Ramos (cell line): ENCODE results near the gene SLC9A9.

Experiments used
- in situ Hi-C: fragments of 300-500 bp; cut with MboI; formaldehyde crosslinking; loops from one replicate; pipeline ENCODE4 v1.14.3; 2022; ENCODE audit warnings: low sequenced_read_pairs; ENCODE audit not compliant: unreplicated experiment

SLC9A9 gene

DNA sequence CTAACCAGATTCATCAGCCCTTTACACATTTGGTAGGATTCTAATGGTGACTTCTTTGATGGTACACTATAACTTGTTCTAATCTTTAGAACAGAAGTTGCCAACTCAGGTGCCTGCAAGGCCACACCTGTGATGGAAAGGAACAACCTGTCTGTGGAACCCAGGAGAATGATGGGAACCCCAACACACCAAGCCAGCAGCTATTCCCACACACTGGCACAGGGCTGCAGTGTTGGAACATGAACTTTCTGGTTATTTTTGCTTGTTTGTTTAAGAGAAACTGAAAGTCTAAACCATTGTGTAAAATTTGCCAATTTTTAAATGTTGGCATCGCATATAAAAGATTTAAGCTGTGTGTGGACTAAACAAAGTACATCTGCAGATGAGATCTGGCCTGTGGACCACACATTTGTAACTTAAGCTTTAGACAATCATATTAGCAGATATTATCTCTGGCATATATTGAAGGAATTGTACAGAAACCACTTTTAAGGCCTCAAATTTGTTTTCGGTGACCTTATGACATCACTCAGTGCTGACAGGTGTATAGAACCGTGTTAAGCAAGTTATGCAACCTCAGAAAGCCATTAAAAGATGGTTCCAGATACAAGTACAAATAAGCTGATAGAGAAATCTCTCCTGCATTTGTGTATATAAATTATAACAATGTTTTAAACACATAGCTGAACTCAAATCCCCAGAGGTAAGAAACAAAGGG is 242.9 kb downstream of the SLC9A9 start:
- in situ Hi-C loops: no loop called here

DNA sequence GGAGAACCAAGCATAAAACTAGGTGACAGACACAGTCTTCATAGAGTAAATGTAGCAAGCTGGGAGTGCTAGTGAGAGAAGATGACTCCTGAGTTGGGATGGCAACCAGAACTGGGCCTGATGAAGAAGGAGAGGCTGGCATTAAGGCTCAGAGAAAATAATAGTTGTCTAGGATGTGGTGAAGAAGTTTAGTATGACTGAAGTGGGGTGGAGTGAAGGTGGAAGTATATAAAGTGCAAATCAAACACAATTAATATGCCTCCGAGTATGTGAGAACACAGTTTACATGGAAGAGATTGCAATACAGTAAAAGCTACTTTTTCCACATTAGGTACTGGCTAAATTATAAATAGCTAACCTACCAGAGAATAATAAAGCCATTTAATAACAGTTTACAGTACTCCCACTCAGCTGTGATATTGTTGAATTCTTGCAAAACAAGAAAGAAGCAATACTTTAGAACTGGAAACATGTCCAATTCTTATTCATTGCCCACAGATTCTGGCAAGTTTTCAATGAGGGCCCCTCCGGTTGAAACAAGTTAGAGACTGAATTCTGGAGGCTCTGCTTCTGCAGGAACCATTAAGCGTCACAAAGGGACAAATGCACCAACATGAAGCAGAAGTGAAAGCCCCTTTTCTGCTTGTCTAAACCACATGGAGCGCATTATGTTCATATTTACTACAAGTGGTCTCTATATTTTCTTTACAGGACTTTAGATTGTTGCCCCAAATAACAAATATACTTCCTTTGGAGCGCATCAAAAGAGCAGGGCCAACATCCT is 243.7 kb downstream of the SLC9A9 start:
- in situ Hi-C loops: no loop called here

DNA sequence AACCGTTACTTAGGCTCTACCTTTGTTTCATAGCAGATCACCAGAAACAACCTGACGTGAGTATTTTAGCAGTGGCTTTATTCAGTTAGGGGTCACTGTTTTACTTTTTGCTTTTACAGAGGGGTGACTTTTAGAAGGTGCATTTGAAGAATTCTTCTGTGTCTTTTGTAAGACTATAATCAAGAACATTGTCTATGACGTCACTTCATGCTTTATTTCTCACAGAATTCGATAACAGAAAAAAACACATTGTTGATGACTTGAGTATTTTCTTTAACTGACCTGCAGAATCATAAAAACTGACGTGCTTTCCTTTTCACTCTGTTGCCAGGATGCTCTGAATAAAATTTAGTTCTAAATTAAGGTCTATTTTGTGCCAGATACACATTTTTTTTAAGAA is 244.5 kb downstream of the SLC9A9 start:
- in situ Hi-C loops: no loop called here

DNA sequence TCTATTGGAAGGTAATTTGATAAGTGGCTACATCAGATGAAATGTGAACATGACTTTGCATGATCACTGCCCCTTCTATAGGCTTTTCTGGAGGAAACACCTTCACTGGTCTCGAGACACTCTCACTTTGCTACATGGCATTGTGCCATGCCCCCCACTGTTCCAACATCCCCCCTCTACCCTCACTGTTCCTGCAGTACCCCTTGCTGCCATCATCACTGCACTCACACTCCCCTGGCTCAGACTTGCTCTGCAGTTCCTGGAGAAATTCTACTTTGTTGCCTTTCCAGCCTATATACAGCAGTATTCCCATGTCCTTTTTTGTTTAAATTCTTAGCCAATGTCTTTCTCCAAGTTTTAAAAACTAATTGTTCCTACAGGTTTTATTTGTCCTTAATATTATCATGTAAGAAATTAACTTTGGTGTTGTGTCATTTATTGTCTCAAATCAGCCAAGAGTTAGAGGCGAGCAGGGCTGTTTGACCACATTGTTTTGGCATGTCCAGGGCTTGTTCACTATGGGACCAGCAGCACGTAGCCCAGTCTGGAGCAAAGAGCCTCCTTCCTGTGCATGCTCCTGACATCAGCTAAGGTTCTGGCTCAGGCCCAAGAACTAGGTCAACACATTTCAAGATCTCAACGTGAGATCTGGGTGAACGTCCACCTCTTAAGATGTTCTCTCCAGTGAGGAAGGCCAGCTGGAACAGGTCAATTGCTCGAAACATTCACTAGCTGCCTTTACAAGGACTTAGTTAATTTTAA is 246.4 kb downstream of the SLC9A9 start:
- in situ Hi-C loops: no loop called here

DNA sequence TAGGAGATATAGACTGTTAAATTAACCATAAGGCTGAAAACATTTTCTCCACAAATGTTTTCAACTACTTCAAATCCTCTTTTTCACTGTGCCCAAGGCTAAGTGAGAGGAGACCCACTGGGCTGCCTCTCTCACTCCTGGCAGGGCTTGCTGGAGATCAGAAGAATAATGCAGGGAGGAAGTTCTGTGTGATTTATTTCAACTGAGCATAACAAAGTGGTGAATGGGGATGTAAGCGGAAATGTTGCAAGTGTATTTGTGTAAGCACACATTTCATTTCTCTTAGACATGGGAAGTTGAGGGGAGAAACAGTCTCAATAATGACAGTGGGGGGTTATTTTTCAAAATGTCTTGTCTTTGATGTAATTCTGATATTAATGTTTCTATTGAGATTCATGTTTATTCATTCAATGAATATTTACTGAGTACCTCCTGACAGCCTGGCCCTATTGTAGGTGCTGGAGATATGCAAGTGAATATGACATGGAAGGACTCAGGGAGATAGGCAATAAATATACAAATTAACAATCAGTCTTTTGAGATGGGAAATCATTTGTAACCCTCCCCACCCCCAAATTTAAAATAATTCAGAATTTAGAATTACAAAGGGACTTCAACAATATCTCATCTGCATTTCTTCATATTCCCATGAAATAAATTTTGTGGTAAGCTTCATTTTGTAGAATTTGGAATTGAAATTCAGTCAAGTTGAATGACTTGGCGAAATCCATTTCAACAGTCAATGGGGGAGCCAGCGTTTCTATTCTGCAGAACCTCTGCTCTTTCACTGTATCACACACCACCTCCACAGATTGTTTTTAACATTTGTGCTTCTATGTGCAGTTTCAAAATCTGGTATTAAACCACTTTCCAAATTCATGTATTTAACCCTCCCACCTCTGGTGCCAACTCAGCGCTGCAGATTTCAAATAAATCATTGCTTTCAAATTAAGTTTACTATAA is 247.2 kb downstream of the SLC9A9 start:
- in situ Hi-C loops: no loop called here

DNA sequence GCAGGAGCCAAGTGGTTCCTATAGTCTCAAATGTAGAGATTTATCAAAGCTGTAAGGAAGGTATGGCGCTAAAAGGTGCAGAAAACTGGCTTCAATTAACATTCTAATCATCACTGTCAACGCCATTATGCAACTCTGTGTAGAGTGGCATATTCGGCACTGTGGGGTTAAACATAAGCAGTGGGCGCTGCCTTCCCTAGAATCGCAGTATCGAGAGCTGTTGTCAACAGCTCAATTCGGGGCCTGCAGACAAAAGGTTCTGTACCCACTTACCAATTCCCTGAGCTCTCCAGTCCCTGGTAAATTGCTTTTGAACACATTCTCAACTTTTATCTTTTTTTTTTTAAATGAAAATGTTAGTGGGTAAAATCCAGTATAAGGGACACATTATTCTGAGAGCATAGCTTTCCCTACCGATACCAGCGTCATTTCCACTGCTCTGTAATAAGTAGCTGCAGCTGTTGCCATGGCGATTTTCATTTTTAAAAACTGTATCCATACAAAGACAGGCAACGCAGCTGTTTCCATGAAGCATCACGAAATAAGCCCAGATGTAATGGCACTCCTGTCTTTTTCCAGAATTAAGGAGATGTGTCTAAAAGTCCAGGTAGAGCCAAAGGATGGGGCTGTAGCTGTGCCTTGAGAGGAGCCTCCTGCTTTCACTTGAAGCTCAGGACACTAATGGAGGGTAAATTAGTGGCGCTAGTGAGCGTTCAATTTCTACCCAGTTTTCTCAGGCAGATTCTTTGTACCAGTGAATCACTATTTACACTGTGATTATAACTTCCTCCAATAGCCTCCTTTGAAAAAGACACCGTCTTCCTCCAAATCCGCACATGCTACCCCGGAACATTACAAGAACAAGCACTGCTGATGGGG is 250.3 kb downstream of the SLC9A9 start:
- in situ Hi-C loops: no loop called here

DNA sequence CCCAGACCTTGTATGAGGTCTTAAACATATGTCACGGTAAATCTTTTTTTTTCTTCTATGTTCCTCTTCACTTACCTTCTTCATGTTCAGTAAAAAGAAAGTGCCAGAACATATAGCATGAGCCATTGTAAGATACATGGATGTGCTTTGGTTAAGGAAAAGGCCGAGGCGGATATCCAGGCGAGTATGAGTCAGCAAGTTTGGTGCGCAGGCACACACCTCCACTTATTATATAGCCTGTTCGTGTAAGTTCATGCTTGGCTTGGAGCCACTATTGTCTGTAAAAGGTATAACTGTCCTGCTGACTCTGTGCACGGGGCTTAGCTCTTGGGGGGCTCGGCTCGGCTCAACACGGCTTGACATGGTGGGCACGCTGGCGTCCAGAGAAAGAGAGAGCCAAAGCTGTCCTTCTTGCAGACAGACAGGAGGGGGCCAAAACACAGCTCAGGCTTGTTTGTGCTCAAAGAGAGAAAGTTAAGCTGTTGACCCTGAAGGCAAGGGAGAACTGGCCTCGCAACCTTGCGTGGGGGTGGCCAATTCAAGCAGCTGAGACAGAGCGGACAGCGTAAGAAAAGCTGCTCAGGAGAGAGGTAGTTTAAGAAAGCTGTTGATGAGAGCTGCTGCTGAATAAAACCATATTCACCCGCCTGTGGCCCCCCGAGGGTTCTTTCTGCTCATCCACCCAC is 251.2 kb downstream of the SLC9A9 start:
- in situ Hi-C loops: no loop called here

DNA sequence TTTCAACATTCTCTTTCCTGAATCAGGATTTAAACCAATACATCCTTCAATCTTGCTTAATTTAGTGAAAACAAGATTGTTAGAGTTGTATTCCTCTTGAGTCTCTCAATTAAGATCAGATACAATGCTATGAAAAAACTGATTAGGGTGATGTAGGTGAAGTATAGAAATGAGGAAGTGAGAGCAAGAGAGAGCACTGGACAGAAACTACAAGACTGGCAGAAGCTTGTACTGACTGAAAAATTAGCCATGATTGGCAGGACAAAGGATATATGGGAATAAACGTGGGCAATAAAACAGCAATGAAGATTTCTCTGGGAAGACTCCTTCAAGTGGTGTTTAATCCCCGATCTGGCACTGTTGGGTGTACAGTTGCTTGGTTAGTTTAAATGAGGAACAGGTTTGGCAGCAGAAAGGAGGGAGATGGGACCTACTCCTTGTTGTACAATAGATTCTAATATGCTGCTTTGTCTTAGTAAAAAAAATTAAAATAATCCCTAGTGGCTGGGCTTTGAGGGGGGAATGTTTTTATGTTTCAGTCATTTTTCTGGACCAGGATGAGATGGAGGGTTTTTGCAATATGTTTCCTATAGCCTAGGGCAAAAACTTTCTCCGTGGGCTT is 252.7 kb downstream of the SLC9A9 start:
- in situ Hi-C loops: no loop called here

DNA sequence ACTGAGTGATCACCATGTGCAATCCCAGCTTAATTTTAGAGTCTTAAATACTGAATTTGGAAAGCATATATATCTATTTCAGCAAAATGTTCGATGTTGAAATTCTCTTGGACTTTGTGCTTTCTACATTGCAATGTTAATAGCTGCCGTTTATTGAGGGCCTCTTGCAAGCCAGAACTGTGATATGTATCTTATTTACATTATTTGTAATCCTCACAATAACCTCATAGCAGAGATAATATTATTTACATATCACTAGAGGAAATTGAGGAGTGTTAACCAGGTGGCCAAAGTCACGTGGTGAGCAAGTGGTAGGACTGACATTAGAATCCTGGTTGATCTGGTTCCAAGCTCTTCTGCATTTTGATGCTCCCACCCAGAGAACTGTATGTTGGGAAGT is 254.1 kb downstream of the SLC9A9 start:
- in situ Hi-C loops: no loop called here

DNA sequence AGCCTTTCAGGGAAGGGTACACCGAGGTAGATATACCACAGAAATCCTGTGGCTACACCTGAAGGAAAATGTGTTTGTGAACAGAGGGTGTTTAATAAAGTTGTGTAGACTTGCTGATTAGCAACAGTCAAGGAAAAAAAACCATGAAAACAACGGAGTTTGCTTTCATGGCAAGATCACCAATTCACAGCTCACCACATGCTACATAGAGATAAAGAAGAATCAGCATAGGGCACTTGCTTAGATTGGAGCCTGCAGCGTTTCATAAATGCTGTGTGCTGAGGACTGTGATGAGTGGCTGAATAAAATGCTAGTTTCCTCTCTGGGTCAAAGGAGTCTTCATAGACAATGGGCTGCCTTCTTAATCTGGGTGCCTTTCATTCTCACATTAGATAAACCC is 257.6 kb downstream of the SLC9A9 start:
- in situ Hi-C loops: no loop called here

DNA sequence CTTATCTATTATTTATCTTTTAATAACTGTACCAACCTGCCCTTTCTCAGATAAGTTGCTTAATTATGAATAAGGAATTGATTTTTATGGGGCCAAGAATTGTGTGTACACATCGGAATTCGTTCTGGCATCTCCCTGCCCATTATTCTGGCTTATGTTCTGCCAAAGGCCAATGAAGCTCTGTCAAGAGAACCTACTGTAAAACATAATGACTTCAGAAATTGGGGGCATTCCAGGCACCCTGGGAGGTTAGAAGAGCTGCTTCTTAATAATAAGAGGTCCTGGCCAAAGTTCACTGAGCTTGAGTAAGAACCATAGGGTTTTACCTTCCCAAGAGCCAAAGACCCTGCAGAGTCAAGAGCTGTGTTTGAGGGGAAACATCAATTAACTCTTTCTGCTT is 261.7 kb downstream of the SLC9A9 start:
- in situ Hi-C loops: no loop called here

DNA sequence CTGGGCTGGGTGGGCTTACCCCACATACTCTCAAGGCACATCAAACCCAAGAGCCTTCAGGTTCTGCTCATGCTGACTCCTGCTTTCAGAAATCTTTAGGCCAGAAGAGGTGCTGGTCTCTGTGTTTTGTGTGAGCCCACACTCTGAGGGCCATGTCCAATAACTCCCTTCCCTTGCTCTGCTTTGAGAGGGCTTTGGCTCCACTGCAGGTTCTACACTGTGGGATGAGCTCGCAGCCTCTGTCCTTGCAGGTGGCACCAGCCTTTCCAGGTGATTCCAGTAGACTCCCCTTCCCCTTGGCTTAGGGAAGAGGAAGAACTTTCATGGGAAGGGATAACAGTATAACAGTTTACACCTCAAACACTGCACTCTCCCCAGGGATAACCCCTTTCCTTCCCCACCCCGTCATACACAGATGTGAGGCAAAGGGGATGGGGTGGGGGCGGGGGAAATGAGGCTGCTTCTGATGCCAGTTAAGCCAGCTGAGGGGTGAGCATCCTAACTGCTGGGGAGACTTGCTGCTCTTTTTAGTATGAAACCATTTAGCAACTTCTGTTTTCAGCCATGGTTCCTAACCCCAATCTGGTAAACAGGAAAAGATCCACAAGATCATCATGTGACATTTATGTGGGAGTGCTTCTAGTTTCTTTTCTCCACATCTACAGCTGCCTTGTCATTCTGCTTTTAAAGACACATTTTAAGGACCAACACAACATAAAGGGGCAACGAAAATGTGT is 262.4 kb downstream of the SLC9A9 start:
- in situ Hi-C loops: no loop called here

DNA sequence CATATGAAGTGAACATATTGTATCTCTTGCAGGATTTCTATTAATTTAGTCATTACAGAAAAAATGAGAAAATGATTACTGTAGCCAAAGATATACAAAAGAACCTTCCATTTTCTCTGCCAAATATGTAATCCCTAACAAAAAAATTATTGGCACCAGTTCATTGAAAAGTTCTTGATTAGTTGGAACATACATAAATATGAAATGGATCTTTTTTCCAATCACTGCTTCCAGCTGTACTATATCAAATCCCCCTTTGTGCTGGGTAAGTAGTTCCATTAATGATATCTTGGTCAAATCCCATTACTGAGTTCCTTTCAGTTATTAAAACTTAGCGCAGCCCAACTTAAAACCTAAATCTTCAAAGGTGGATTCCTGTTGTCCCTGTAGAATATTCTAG is 263.8 kb downstream of the SLC9A9 start:
- in situ Hi-C loops: no loop called here

DNA sequence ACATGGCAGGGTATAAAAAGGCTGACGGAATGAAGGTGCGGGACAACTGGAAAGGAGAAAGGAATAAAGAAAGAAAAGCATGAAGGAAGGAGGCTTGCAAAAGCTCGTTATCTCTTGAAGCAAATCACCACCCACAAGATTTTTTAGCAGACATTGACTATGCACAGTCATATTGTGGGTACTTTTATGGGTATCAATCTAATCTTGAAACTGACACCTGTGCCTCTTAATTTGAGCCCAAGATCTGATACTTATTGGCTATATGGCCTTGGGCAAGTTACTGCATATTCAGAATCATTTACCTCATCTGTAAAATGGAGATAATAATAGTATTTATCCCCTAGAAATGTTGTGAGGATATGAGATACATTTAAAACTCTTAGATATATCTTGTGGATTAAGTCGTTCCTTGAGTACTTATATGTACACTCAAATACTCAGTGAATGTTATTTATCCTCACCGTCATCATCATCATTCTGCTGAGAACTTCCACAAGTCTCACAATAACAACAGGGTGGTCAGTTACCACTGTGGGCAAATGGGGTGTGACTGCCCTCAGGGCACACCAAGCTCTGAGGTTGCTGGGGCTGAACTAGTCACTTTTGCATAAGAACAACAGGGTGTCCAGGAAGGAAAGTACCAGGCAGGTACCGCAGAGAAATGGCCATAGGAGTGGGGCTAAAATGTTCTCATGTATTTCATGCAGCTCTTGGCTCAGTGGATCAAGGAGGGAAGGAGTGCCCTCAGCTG is 266.1 kb downstream of the SLC9A9 start:
- in situ Hi-C loops: no loop called here

DNA sequence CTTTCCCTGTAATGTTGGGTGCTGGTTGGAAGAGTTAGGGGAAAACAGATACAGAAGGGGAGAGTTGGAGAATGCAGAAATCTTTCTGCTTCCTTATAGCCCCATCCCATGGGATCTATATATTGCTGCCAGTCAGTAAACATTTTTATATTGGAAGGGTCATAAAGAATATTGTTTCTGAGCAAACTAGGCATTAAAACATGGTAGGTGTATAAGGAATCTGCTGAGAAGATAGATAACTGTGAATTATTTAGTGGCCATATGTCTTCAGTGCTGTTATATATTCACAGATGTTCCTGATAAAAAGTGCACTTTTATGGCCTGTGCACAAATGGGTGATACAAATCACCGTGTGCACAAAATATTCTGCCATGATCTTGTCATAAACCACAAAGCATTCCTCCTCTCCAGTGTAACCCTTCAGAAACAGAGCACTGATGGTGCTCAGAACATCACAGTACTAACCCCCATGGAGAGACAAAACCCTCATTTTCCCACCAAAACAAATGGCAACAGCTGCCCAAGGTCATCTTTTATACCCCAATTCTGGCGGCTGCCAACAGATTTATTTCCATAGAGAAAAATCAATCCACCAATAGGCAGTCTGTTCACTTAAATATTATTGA is 269.3 kb downstream of the SLC9A9 start:
- in situ Hi-C loops: no loop called here

DNA sequence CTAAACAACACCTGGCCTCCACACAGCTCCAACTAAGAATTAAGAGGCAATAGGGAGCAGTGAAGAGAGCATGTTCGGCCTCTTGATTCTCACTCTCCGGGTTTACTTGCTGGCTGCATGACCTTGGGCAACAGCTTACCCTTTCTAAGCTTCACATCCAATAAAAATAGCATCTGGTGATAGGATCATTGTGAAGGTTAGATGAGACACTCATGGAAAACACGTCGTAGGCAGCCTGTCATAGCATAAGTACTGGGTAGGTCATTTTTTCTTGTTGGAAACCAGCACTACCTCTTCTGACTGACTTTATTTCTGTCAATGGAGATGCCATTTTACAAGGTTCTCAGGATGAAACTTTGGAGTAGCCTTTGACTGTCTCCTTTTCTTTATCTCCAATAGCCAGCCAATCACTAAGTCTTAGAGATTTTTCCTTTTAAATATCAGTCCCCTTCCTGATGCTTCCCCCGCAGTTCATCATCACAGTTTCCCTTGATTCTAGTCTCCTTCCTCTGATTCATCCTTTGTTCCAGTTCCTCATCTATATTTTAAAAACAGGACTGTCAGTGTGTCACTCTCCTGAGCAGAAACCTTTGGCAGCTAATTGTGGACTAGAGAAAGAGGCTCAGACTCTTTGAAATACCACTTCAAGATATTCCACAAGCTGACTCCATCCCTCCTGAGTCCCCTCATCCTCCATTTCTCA is 271.5 kb downstream of the SLC9A9 start:
- in situ Hi-C loops: no loop called here
